22Rv1 (cell line): ENCODE data around the gene QSOX2.

Experiments
- ZFX ChIP-seq: fragments of 450-650 bp; IDR thresholded peaks from 2 replicates; pipeline ENCODE4 v1.6.1; 2017; ENCODE audit warnings: antibody characterized with exemption, borderline replicate concordance
- TF ChIP-seq, protein P1 (sequence below): fragments of 450-650 bp; IDR thresholded peaks from 2 replicates; pipeline ENCODE4 v1.5.1; 2017; ENCODE audit warnings: mild to moderate bottlenecking

DNA sequence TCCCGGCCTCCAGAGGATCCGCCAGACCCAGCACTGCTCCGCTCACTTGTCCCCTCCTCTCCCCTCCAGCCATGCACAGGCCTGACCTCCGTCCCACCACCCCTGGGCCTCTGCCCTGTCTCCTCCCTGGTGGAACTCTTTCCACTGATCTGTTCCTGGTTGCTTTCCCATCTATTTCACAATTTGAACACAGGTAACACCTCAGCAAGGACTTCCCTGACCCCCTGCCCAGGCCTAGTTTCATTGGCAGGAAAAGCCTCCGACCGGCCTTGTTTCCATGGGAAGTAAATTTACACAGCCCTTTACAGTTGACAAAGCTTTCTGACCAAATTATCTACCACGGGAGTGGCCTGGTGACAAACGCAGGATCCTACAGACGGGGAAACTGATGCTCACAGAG, 14.8 kb downstream of the QSOX2 start:
- TF ChIP-seq, protein P1, sequence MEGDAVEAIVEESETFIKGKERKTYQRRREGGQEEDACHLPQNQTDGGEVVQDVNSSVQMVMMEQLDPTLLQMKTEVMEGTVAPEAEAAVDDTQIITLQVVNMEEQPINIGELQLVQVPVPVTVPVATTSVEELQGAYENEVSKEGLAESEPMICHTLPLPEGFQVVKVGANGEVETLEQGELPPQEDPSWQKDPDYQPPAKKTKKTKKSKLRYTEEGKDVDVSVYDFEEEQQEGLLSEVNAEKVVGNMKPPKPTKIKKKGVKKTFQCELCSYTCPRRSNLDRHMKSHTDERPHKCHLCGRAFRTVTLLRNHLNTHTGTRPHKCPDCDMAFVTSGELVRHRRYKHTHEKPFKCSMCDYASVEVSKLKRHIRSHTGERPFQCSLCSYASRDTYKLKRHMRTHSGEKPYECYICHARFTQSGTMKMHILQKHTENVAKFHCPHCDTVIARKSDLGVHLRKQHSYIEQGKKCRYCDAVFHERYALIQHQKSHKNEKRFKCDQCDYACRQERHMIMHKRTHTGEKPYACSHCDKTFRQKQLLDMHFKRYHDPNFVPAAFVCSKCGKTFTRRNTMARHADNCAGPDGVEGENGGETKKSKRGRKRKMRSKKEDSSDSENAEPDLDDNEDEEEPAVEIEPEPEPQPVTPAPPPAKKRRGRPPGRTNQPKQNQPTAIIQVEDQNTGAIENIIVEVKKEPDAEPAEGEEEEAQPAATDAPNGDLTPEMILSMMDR = no peak
- TF ChIP-seq ZFX = no peak
